H1 (cell line): ENCODE results near the gene TIMM29. TPM values are rescaled to one million over a fixed set of nuclear protein-coding genes. Genes with fewer than 3 reads are reported as not detected.

Source experiments
- CTCF ChIA-PET: fragments of 300-600 bp; sonication (Branson Sonifier 250); formaldehyde crosslinking; loops from one replicate; lab custom pipeline; 2021; ENCODE audit not compliant: partially characterized antibody; lab: Charles Lee
- POLR2A ChIA-PET: fragments of 300-600 bp; sonication (Branson Sonifier 250); formaldehyde crosslinking; loops from one replicate; lab custom pipeline; 2021; ENCODE audit warnings: inconsistent platforms; ENCODE audit not compliant: partially characterized antibody; lab: Charles Lee
- DNase-seq, 2 experiments: peaks; one replicate each; pipeline versions ENCODE4 v3.0.0 to v3.0.0-alpha.2; 2010 to 2022; ENCODE audit warnings: low spot score in 2 of 2, low read depth in 1 of 2, mixed read lengths in 1 of 2
- FAIRE-seq: peaks from 2 replicates; lab custom pipeline; 2011; peaks lifted over from hg19 to GRCh38; lab: Jason Lieb, UNC
- H2AFZ ChIP-seq: 2 replicates; pipeline ENCODE4 v1.8.1; 2012; ENCODE audit warnings: low read length, inconsistent platforms
- H2AK5ac ChIP-seq: 2 replicates; pipeline ENCODE4 v1.6.1; 2013; ENCODE audit warnings: low read depth, low read length
- H2BK120ac ChIP-seq: replicated peaks from 2 replicates; pipeline ENCODE3; 2013; ENCODE audit warnings: low read depth, low read length, inconsistent platforms
- H2BK12ac ChIP-seq: 2 replicates; pipeline ENCODE4 v1.6.1; 2013; ENCODE audit warnings: low read depth, low read length
- H2BK15ac ChIP-seq: 2 replicates; pipeline ENCODE4 v1.6.1; 2013; ENCODE audit warnings: low read length
- H2BK20ac ChIP-seq: 2 replicates; pipeline ENCODE4 v1.6.1; 2013; ENCODE audit warnings: low read length
- H2BK5ac ChIP-seq: 2 replicates; pipeline ENCODE4 v1.6.1; 2013; ENCODE audit warnings: low read depth, low read length
- H3K14ac ChIP-seq: 2 replicates; pipeline ENCODE4 v1.6.1; 2013; ENCODE audit warnings: inconsistent platforms; ENCODE audit not compliant: insufficient read length
- H3K18ac ChIP-seq: 2 replicates; pipeline ENCODE4 v1.6.1; 2013; ENCODE audit warnings: low read length; ENCODE audit errors: extremely low read depth
- H3K23ac ChIP-seq: 2 replicates; pipeline ENCODE4 v1.6.1; 2013; ENCODE audit warnings: inconsistent platforms; ENCODE audit not compliant: insufficient read length
- H3K23me2 ChIP-seq: 2 replicates; pipeline ENCODE4 v1.6.1; 2013; ENCODE audit warnings: low read depth, low read length
- H3K27ac ChIP-seq: 2 replicates; pipeline ENCODE4 v1.6.1; 2011; ENCODE audit warnings: low read depth, low read length, inconsistent platforms
- H3K27me3 ChIP-seq, 4 experiments: replicated peaks in 1 of 4; 1 replicate in 1 of 4; 2 replicates in 3 of 4; pipeline versions ENCODE4 v1.6.1 to v1.8.1; 2011 to 2013; ENCODE audit warnings: low read length in 3 of 4, mild to moderate bottlenecking in 3 of 4, inconsistent platforms in 2 of 4, mixed read lengths in 2 of 4, moderate library complexity in 1 of 4; ENCODE audit not compliant: control insufficient read depth in 3 of 4, insufficient read depth in 3 of 4; ENCODE audit errors: extremely low read depth in 1 of 4
- H3K36me3 ChIP-seq, 4 experiments: 2 replicates each; pipeline versions ENCODE4 v1.6.1 to v1.8.1; 2011 to 2013; ENCODE audit warnings: mild to moderate bottlenecking in 4 of 4, low read length in 3 of 4, moderate library complexity in 2 of 4, control low read depth in 1 of 4, inconsistent platforms in 1 of 4; ENCODE audit not compliant: insufficient read depth in 4 of 4, control insufficient read depth in 2 of 4
- H3K4ac ChIP-seq: replicated peaks from 2 replicates; pipeline ENCODE3; 2013; ENCODE audit warnings: low read length, low read depth, mixed read lengths, inconsistent platforms; ENCODE audit not compliant: insufficient read length
- H3K4me1 ChIP-seq, 4 experiments: replicated peaks in 1 of 4; 1 replicate in 1 of 4; 2 replicates in 3 of 4; pipeline versions ENCODE4 v1.6.1 to v1.8.1; 2011 to 2013; ENCODE audit warnings: low read length in 3 of 4, inconsistent platforms in 2 of 4, mixed read lengths in 1 of 4; ENCODE audit not compliant: insufficient read depth in 4 of 4, control insufficient read depth in 3 of 4
- H3K4me2 ChIP-seq, 2 experiments: 2 replicates each; pipeline versions ENCODE4 v1.6.1 to v1.8.1; 2011 to 2013; ENCODE audit warnings: low read depth in 2 of 2, low read length in 2 of 2, control low read depth in 1 of 2, inconsistent platforms in 1 of 2, mild to moderate bottlenecking in 1 of 2; ENCODE audit not compliant: insufficient read depth in 1 of 2
- H3K4me3 ChIP-seq, 4 experiments: fragments of 200-600, 300-600 bp in 1 of 4; sonication (generic), shearing (Covaris generic), sonication (Bioruptor Twin) in 1 of 4; 2 replicates each; pipeline versions ENCODE4 v1.5.1 to v1.8.1; 2011 to 2016; ENCODE audit warnings: low read length in 4 of 4, low read depth in 3 of 4, control low read depth in 2 of 4, inconsistent platforms in 2 of 4, mild to moderate bottlenecking in 2 of 4, mixed read lengths in 1 of 4, moderate library complexity in 1 of 4; ENCODE audit not compliant: insufficient read depth in 2 of 4; ENCODE audit errors: extremely low read depth in 1 of 4
- H3K56ac ChIP-seq: replicated peaks from 2 replicates; pipeline ENCODE3; 2013; ENCODE audit warnings: low read depth, mild to moderate bottlenecking, mixed read lengths, low read length, inconsistent platforms; ENCODE audit not compliant: insufficient read length
- H3K79me1 ChIP-seq: 2 replicates; pipeline ENCODE4 v1.6.1; 2013; ENCODE audit warnings: low read depth, low read length, control low read depth
- H3K79me2 ChIP-seq, 2 experiments: 2 replicates each; pipeline versions ENCODE4 v1.6.1 to v1.8.1; 2012 to 2013; ENCODE audit warnings: low read length in 2 of 2, mild to moderate bottlenecking in 2 of 2, inconsistent platforms in 1 of 2; ENCODE audit not compliant: insufficient read depth in 2 of 2, control insufficient read depth in 1 of 2
- H3K9ac ChIP-seq, 4 experiments: replicated peaks in 1 of 4; 1 replicate in 1 of 4; 2 replicates in 3 of 4; pipeline versions ENCODE4 v1.6.1 to v1.8.1; 2011 to 2013; ENCODE audit warnings: low read depth in 3 of 4, low read length in 3 of 4, control low read depth in 2 of 4, mild to moderate bottlenecking in 2 of 4, moderate library complexity in 2 of 4, inconsistent platforms in 1 of 4; ENCODE audit errors: extremely low read depth in 1 of 4
- H3K9me3 ChIP-seq, 2 experiments: 2 replicates each; pipeline versions ENCODE4 v1.6.1 to v1.8.1; 2012 to 2013; ENCODE audit warnings: mild to moderate bottlenecking in 2 of 2, moderate library complexity in 2 of 2, control low read depth in 1 of 2, inconsistent platforms in 1 of 2, low read depth in 1 of 2, low read length in 1 of 2, mixed read lengths in 1 of 2; ENCODE audit not compliant: insufficient read depth in 2 of 2
- H4K20me1 ChIP-seq, 2 experiments: replicated peaks in 1 of 2; 2 replicates each; pipeline versions ENCODE3 to v1.8.1; 2011 to 2013; ENCODE audit warnings: inconsistent platforms in 2 of 2, low read length in 2 of 2, mild to moderate bottlenecking in 1 of 2; ENCODE audit not compliant: insufficient read depth in 2 of 2, control insufficient read depth in 1 of 2
- H4K5ac ChIP-seq: 2 replicates; pipeline ENCODE4 v1.6.1; 2013; ENCODE audit warnings: low read length, low read depth, mixed read lengths, inconsistent platforms; ENCODE audit not compliant: insufficient read length
- H4K8ac ChIP-seq: 2 replicates; pipeline ENCODE4 v1.8.0; 2013; ENCODE audit warnings: mild to moderate bottlenecking, moderate library complexity, low read length, inconsistent platforms; ENCODE audit not compliant: insufficient read depth; ENCODE audit errors: extremely low read depth
- H4K91ac ChIP-seq: replicated peaks from 2 replicates; pipeline ENCODE3; 2013; ENCODE audit warnings: low read length, mixed read lengths, inconsistent platforms; ENCODE audit not compliant: insufficient read length
- KDM5A ChIP-seq: fragments of 200-600 bp; IDR thresholded peaks from 2 replicates; pipeline ENCODE4 v1.7.1; 2012; ENCODE audit warnings: mild to moderate bottlenecking, low read length, inconsistent platforms, mixed read lengths
- RXRA ChIP-seq: IDR thresholded peaks from 2 replicates; pipeline ENCODE4 v1.6.1; 2011; ENCODE audit warnings: low read depth, mild to moderate bottlenecking, low read length, moderate library complexity; ENCODE audit not compliant: insufficient read depth
- WGBS, 2 experiments: shearing (Covaris generic) in 1 of 2; methylation state at CpG; one replicate each; pipeline versions ENCODE4 v1.1.6 to v1.1.7; 2013 to 2015; ENCODE audit warnings: low lambda C conversion rate in 2 of 2, mixed read lengths in 2 of 2, inconsistent platforms in 1 of 2, low coverage in 1 of 2, missing lambda C conversion rate in 1 of 2; ENCODE audit not compliant: insufficient replicate concordance in 2 of 2, insufficient coverage in 1 of 2, insufficient read length in 1 of 2; ENCODE audit errors: extremely low coverage in 1 of 2, missing lambda C conversion rate in 1 of 2; 5-methylcytosine and 5-hydroxymethylcytosine counted together
- polyA plus RNA-seq, 7 experiments: library from polyadenylated mRNA; depleted of rRNA in 3 of 7; stranded (reverse) in 5 of 7; unstranded in 2 of 7; fragments of >200 nt in 5 of 7; fragments of 200-250 nt in 2 of 7; gene quantifications; 1 replicate in 5 of 7; 2 replicates in 1 of 7; 4 replicates in 1 of 7; pipeline versions ENCODE4 v1.2.1 to v1.2.3, GENCODE V29; 2011 to 2013; ENCODE audit warnings: missing spikeins in 2 of 7, mixed read lengths in 2 of 7
- total RNA-seq: library from RNA; stranded (reverse); fragmentation: NEBNext Ultra II Directional; extraction: Animal tissue kit (Norgen Biotek cat#: 25700); gene quantifications from 2 replicates; pipeline ENCODE4 v1.2.1, GENCODE V29; 2021

Gene TIMM29
- total and polyA plus RNA-seq, 2 of the 8 experiments (the other 6 are each of a cell fraction or from before 2014, with no cell fraction given) = 15.9 to 24.0 TPM

DNA sequence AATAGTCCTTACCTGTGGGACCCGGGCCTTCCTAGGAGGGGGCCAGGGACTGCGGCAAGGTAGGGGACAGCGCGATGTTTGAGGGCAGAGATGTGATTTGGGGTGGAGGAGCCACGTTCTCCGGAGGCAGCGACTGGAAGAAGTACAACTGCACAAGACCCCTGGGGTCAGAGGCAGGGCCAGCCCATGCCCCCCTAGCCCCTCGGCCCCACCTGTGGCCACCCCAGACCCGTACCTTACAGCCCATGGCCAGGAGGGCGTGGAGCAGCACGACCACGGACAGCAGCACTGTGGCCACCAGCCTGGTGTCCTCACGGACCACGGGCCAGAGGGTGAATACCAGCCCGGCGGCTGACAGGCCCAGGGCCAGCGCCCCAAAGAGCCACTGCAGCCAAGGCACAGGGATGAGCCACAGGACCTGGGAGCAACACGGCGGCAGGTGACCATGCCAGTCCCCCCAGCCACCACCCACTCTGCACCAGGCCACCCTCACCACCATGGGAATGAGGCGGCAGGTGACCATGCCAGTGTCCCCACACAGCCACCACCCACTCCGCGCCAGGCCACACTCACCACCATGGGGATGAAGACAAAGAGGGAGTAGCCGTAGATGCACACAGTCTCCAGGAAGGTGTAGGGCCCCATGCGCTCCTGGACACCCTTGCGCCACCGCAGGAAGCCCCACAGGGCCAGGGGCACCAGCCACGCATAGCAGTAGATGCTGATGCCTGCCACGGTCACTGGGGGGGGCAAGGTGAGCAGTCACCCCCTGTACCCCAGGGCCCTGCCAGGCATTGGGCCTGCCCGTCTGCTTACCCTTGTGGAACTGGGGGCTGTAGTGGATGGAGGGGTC, 5.1 kb upstream of the TIMM29 start:
- peaks cover 0 to 44% (median 26%) of the 10 kb centered on the region in 4 experiments for H3K36me3 ChIP-seq
- no peak overlapping the region for H2BK20ac ChIP-seq
- no peak overlapping the region for H3K14ac ChIP-seq
- FAIRE-seq (no peak), DNase-seq (no peak)
- H4K91ac ChIP-seq = no peak overlapping the region
- 90% methylated on average over 28 of the region's 29 CpGs; no CpG with 5 or more reads in 1 of the 2 experiments for WGBS, 2 experiments
- no peaks in the 10 kb centered on the region for H3K9me3 ChIP-seq
- no peak overlapping the region for H2AK5ac ChIP-seq
- H4K5ac ChIP-seq = no peak overlapping the region
- no peak overlapping the region for H2AFZ ChIP-seq
- H2BK120ac ChIP-seq = no peak overlapping the region
- no peak overlapping the region for H3K18ac ChIP-seq
- peaks cover 5% of the 10 kb centered on the region; the same call in 1 of the 2 replicates for H3K23me2 ChIP-seq
- no peak overlapping the region for H3K4me2 ChIP-seq
- H3K23ac ChIP-seq = no peak overlapping the region
- no peak overlapping the region for H3K4me3 ChIP-seq
- H3K27ac ChIP-seq = no peak overlapping the region
- H3K79me1 ChIP-seq = peaks cover 8% of the 10 kb centered on the region; the same call in 1 of the 2 replicates
- no peak overlapping the region; the same call in 1 of the 2 replicates for H2BK5ac ChIP-seq
- no peak overlapping the region for H2BK12ac ChIP-seq
- no peaks in the 10 kb centered on the region for H3K27me3 ChIP-seq
- peaks cover 0 to 6% of the 10 kb centered on the region in 2 experiments; a peak in 1 of 4 replicates for H3K79me2 ChIP-seq
- no peak overlapping the region for H3K4ac ChIP-seq
- POLR2A ChIA-PET = interaction anchor here (1.4 kb wide), 1 partner anchor 10 kb away, joined by 4 read pairs; no protein-coding TSS in a partner anchor
- H3K4me1 ChIP-seq = peaks cover 0 to 6% (median 1%) of the 10 kb centered on the region in 4 experiments; a peak in 4 of 7 replicates
- H2BK15ac ChIP-seq = no peak overlapping the region
- H3K9ac ChIP-seq = no peak overlapping the region
- H4K20me1 ChIP-seq = peaks cover 3 to 13% of the 10 kb centered on the region in 2 experiments
- H4K8ac ChIP-seq = no peak overlapping the region; the same call in 1 of the 2 replicates
- CTCF ChIA-PET = interaction anchor here (0.6 to 1.1 kb wide), 2 partner anchors 51 to 59 kb away, joined by 3 to 4 read pairs; no protein-coding TSS in a partner anchor
- no peak overlapping the region for H3K56ac ChIP-seq
- TF ChIP-seq KDM5A = no peak
- TF ChIP-seq RXRA = no peak
